ENCODE results near the gene GTPBP1. TPM values are rescaled to one million over a fixed set of nuclear protein-coding genes. Genes with fewer than 3 reads are reported as not detected.

The GTPBP1 gene
- total RNA-seq, 4 donors from 2014 or later = 53.1 to 79.9 (median 72.7) TPM

- no peak overlapping the region for H3K4me3 ChIP-seq (ENCODE audit: low read depth, poor library complexity, severe bottlenecking)
- DNase-seq (ENCODE audit: low spot score in 2 of 2) = no peak
- intact Hi-C loops (cut with DNase I; ENCODE audit: low total_unique reads) = no loop called here
- no peak for TF ChIP-seq POLR2A (IDR thresholded peaks at IDR 0.05)
- peak in 1 of 3 donors; percentile 11 for TF ChIP-seq CTCF (IDR thresholded peaks at IDR 0.05)
- 32 to 34% methylated on average over 4 of the region's 4 CpGs for WGBS, 2 donors
Observed at GRCh38 chr22:38733329-38733723, 27.6 kb downstream of the GTPBP1 start.

DNA sequence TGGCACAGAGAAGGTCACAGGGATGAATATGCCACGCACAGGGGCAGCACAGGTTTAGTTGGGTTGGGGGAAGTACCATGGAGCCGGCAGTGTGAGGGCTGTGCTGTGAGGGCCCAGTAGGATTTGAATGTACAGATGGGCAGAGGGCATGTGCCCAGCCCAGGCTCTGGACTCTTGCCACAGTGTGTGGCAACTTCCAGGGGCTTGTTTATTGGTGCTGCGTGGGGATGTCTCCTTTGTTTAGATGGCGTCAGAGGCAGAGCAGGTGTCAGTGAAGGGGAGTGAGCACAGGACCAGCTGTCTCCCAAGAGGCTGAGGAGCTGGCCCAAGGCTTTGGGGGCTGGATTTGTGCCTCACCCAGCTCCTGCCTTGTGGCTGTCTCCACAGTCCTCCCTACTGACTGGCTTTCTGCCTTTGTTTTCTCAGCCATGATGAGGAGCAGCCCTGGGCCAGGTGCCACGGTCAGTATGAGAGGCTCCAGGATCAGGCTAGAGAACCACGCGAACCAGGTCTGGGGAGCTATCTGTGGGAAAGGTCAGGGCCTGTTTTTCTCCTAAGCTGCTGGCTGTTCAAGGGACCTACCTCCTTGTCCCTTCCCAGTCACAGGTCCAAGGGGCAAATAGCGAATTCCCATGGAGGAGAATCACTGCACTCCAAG is 28.1 kb downstream of the GTPBP1 start:
- TF ChIP-seq CTCF (IDR thresholded peaks at IDR 0.05) = no peak
- TF ChIP-seq POLR2A (IDR thresholded peaks at IDR 0.05) = no peak
- WGBS, 2 donors = 61 to 65% methylated on average over 8 of the region's 8 CpGs
- no peak for DNase-seq (ENCODE audit: low spot score in 2 of 2)
- intact Hi-C loops (cut with DNase I; ENCODE audit: low total_unique reads) = no loop called here
- H3K4me3 ChIP-seq (ENCODE audit: low read depth, poor library complexity, severe bottlenecking) = no peak overlapping the region

DNA sequence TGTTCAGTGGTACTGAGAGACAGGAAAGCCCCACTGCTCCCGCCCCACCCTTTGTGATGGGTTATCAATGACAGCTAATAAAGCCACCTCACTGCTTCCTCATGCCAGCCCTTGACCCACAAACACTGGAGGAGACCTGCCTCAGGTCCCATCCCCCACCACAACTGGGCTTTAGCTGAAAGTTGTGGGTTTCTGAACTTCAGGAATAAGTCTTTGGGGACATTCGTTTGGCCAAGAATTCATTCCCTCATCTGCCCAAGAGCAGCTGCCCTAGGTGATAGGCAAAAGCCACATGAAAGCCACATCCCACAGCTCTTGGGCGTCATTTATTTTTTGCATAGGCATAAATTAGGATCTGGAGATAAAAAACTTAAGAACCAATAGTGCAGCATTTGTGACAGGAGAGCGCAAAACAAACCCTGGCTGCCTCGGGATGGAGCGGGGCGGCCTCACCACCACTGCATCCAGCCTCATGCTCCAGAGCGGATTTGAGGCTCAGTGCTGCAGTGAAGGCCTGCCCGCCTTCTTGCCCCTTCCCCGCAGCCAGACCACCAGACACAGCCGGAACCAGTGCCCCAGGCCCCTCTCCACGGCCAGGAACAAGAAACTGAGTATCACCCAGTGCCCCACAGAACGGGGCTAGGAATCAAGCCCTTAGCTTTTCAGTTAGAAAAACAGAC is 28.8 kb downstream of the GTPBP1 start:
- WGBS, 2 donors = 81 to 89% methylated on average over 12 to 13 of the region's 13 CpGs
- DNase-seq (ENCODE audit: low spot score in 2 of 2) = no peak
- no peak overlapping the region for H3K4me3 ChIP-seq (ENCODE audit: low read depth, poor library complexity, severe bottlenecking)
- intact Hi-C loops (cut with DNase I; ENCODE audit: low total_unique reads) = no loop called here
- TF ChIP-seq POLR2A (IDR thresholded peaks at IDR 0.05) = no peak
- no peak for TF ChIP-seq CTCF (IDR thresholded peaks at IDR 0.05)

DNA sequence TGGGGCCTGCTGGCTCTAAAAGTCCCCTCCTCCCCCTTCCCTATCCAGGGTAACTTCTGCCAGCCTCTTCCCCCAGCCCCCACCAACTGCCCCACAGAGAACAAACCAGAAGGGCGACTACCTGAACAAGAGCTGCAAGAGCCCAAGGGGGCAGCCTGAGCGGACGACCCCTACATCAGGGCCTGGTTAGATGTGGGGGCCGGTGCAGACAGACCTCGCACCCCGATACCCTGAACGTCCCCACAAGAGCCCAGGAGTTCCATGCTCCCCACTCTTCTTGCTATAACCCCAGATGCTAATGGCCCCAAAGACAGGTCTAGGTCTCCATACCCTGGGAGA is 29.4 kb downstream of the GTPBP1 start:
- TF ChIP-seq POLR2A (IDR thresholded peaks at IDR 0.05) = no peak
- no peak for TF ChIP-seq CTCF (IDR thresholded peaks at IDR 0.05)
- 82 to 84% methylated on average over 4 to 7 of the region's 7 CpGs for WGBS, 2 donors
- H3K4me3 ChIP-seq (ENCODE audit: low read depth, poor library complexity, severe bottlenecking) = no peak overlapping the region
- DNase-seq (ENCODE audit: low spot score in 2 of 2) = no peak
- intact Hi-C loops (cut with DNase I; ENCODE audit: low total_unique reads) = no loop called here

- no peak for DNase-seq (ENCODE audit: low spot score in 2 of 2)
- H3K4me3 ChIP-seq (ENCODE audit: low read depth, poor library complexity, severe bottlenecking) = no peak overlapping the region
- TF ChIP-seq POLR2A (IDR thresholded peaks at IDR 0.05) = no peak
- TF ChIP-seq CTCF (IDR thresholded peaks at IDR 0.05) = no peak
- intact Hi-C loops (cut with DNase I; ENCODE audit: low total_unique reads) = no loop called here
- 62 to 71% methylated on average over 15 of the region's 15 CpGs for WGBS, 2 donors
Observed at GRCh38 chr22:38735465-38736256, 29.9 kb downstream of the GTPBP1 start.

Data from lower leg skin (tissue), 4 donors.